MM.1S (cell line): ENCODE results near the gene XIRP2.

Source experiments
- DNase-seq: peaks from one replicate; pipeline ENCODE4 v3.0.0-alpha.2; 2015
- H2AFZ ChIP-seq: fragments of 300-600 bp; sonication (generic); 2 replicates; pipeline ENCODE4 v1.6.0; 2016; ENCODE audit warnings: antibody characterized with exemption, low read length
- H3F3A ChIP-seq: fragments of 300-600 bp; sonication (generic); 2 replicates; pipeline ENCODE4 v1.6.1; 2016; ENCODE audit warnings: mild to moderate bottlenecking, antibody characterized with exemption, low read length, moderate library complexity, mixed read lengths; ENCODE audit not compliant: insufficient read depth
- H3K27ac ChIP-seq: fragments of 300-600 bp; sonication (generic); 2 replicates; pipeline ENCODE4 v1.5.1; 2016; ENCODE audit warnings: mild to moderate bottlenecking, low read length
- H3K27me3 ChIP-seq: fragments of 300-600 bp; sonication (generic); replicated peaks from 2 replicates; pipeline ENCODE4 v1.6.0; 2016; ENCODE audit warnings: low read length; ENCODE audit not compliant: insufficient read depth
- H3K36me3 ChIP-seq: fragments of 300-600 bp; sonication (generic); replicated peaks from 2 replicates; pipeline ENCODE4 v1.6.1; 2016; ENCODE audit warnings: mild to moderate bottlenecking, low read length, mixed read lengths; ENCODE audit not compliant: insufficient read depth
- H3K4me1 ChIP-seq: fragments of 300-600 bp; sonication (generic); 2 replicates; pipeline ENCODE4 v1.6.1; 2016; ENCODE audit warnings: low read length, mixed read lengths
- H3K4me2 ChIP-seq: fragments of 300-600 bp; sonication (generic); 2 replicates; pipeline ENCODE4 v1.6.0; 2016; ENCODE audit warnings: low read depth, low read length
- H3K4me3 ChIP-seq: fragments of 300-600 bp; sonication (generic); 2 replicates; pipeline ENCODE4 v1.5.1; 2016; ENCODE audit warnings: low read length, mixed read lengths
- H3K79me2 ChIP-seq: fragments of 300-600 bp; sonication (generic); 2 replicates; pipeline ENCODE4 v1.6.1; 2016; ENCODE audit warnings: mixed run types, low read length, mixed read lengths
- H3K9ac ChIP-seq: fragments of 300-600 bp; sonication (generic); 2 replicates; pipeline ENCODE4 v1.6.1; 2016; ENCODE audit warnings: low read length, mixed read lengths
- H3K9me2 ChIP-seq: fragments of 300-600 bp; sonication (generic); replicated peaks from 2 replicates; pipeline ENCODE4 v1.6.1; 2016; ENCODE audit warnings: mild to moderate bottlenecking, low read length, mixed read lengths; ENCODE audit not compliant: insufficient read depth
- H3K9me3 ChIP-seq: fragments of 300-600 bp; sonication (generic); replicated peaks from 2 replicates; pipeline ENCODE4 v1.6.1; 2016; ENCODE audit warnings: mild to moderate bottlenecking, low read length, mixed read lengths; ENCODE audit not compliant: insufficient read depth
- H4K20me1 ChIP-seq: fragments of 300-600 bp; sonication (generic); 2 replicates; pipeline ENCODE4 v1.6.1; 2016; ENCODE audit warnings: mild to moderate bottlenecking, low read length, moderate library complexity, mixed read lengths; ENCODE audit not compliant: insufficient read depth
- CTCF ChIP-seq: fragments of 300-600 bp; sonication (generic); IDR thresholded peaks from 2 replicates; pipeline ENCODE4 v1.5.1; 2016; ENCODE audit warnings: antibody characterized with exemption, low read length, mixed read lengths
- EZH2 ChIP-seq: fragments of 300-600 bp; sonication (generic); optimal IDR thresholded peaks from 2 replicates; pipeline ENCODE3; 2017; ENCODE audit warnings: low read depth, mild to moderate bottlenecking, antibody characterized with exemption, low read length, mixed read lengths
- EZH2phosphoT487 ChIP-seq: fragments of 300-600 bp; sonication (generic); IDR thresholded peaks from 2 replicates; pipeline ENCODE4 v1.6.1; 2018; ENCODE audit warnings: antibody characterized with exemption, low read length

Gene XIRP2

GRCh38 chr2:167289651-167290410, 401.6 kb downstream of the XIRP2 start:
- Histone ChIP-seq H3K27ac (no peak overlapping the region), H3K9me2 (no peaks in the 10 kb centered on the region), H2AFZ (no peak overlapping the region), H3F3A (no peaks in the 10 kb centered on the region), H3K79me2 (no peaks in the 10 kb centered on the region), H3K9me3 (no peaks in the 10 kb centered on the region), H3K9ac (no peak overlapping the region), H3K4me3 (no peak overlapping the region), H3K4me2 (no peak overlapping the region), H3K4me1 (no peaks in the 10 kb centered on the region), H3K36me3 (no peaks in the 10 kb centered on the region), H3K27me3 (no peaks in the 10 kb centered on the region), H4K20me1 (no peaks in the 10 kb centered on the region)
- no peak for TF ChIP-seq EZH2phosphoT487
- no peak for DNase-seq

GRCh38 chr2:167292430-167293171, 404.3 kb downstream of the XIRP2 start, which contains the start of gene B3GALT1:
B3GALT1 (plus strand) TSS chr2:167293001.
- peak within 1 kb of the TSS; percentile 99 for H3K4me2 ChIP-seq
- H3K79me2 ChIP-seq, result no peaks in the 10 kb centered on the region
- H3F3A ChIP-seq, result no peaks in the 10 kb centered on the region
- no peaks in the 10 kb centered on the region for H3K27me3 ChIP-seq
- TF ChIP-seq CTCF (peak; percentile 33), EZH2 (no peak)
- H3K27ac ChIP-seq, result no peak within 1 kb of the TSS
- H4K20me1 ChIP-seq, result no peaks in the 10 kb centered on the region
- no peaks in the 10 kb centered on the region for H3K9me3 ChIP-seq
- H3K9me2 ChIP-seq, result no peaks in the 10 kb centered on the region
- peak within 1 kb of the TSS; percentile 79 for H3K4me3 ChIP-seq
- DNase-seq, result peak; percentile 94
- H3K9ac ChIP-seq, result peak within 1 kb of the TSS; percentile 75; the same call in 1 of the 2 replicates
- no peaks in the 10 kb centered on the region for H3K36me3 ChIP-seq
- H2AFZ ChIP-seq, result peak within 1 kb of the TSS; percentile 88
- H3K4me1 ChIP-seq, result no peaks in the 10 kb centered on the region

GRCh38 chr2:167293172-167293781, 405.0 kb downstream of the XIRP2 start:
- no peaks in the 10 kb centered on the region for H3K9me2 ChIP-seq
- TF ChIP-seq EZH2phosphoT487 (no peak), EZH2 (no peak), CTCF (no peak)
- no peaks in the 10 kb centered on the region for H3K79me2 ChIP-seq
- H4K20me1 ChIP-seq, result no peaks in the 10 kb centered on the region
- H3K4me1 ChIP-seq, result no peaks in the 10 kb centered on the region
- no peaks in the 10 kb centered on the region for H3K27me3 ChIP-seq
- H3K4me3 ChIP-seq, result peak overlapping the region; percentile 75
- no peaks in the 10 kb centered on the region for H3K36me3 ChIP-seq
- no peak overlapping the region for H3K9ac ChIP-seq
- peak; percentile 18 for DNase-seq
- H3K4me2 ChIP-seq, result peak overlapping the region; percentile 99
- no peak overlapping the region for H3K27ac ChIP-seq
- H3K9me3 ChIP-seq, result no peaks in the 10 kb centered on the region
- peak overlapping the region; percentile 81 for H2AFZ ChIP-seq
- no peaks in the 10 kb centered on the region for H3F3A ChIP-seq
